GM18858 (cell line): ENCODE data around the gene NUBPL.
"Not testable (repeated sequence)": the region's sequence is repeated elsewhere in the genome, so short reads cannot be mapped to it uniquely, and the experiment has no call there.

Experiments
- ATAC-seq: cut with Tn5 transposase; IDR thresholded peaks from one replicate; pipeline ENCODE4 v1.9.1; 2021; ENCODE audit not compliant: unreplicated experiment

The NUBPL gene

GRCh38 chr14:31660728-31661127 is 99.5 kb downstream of the NUBPL start:
- ATAC-seq = no peak

GRCh38 chr14:31668348-31668747 is 107.1 kb downstream of the NUBPL start:
- no peak for ATAC-seq

- ATAC-seq = no peak
Observed at GRCh38 chr14:31672709-31673108, 111.5 kb downstream of the NUBPL start.

GRCh38 chr14:31677052-31677451 is 115.8 kb downstream of the NUBPL start:
- ATAC-seq = no peak

- no peak for ATAC-seq
Observed at GRCh38 chr14:31677630-31678029, 116.4 kb downstream of the NUBPL start.

GRCh38 chr14:31678421-31679249 is 117.4 kb downstream of the NUBPL start:
- no peak for ATAC-seq

GRCh38 chr14:31682768-31683167 is 121.6 kb downstream of the NUBPL start:
- no peak for ATAC-seq

GRCh38 chr14:31687726-31688125 is 126.5 kb downstream of the NUBPL start:
- ATAC-seq = no peak

GRCh38 chr14:31690056-31690455 is 128.9 kb downstream of the NUBPL start:
- no peak for ATAC-seq

- ATAC-seq = no peak
Observed at GRCh38 chr14:31692376-31692781, 131.2 kb downstream of the NUBPL start.

- ATAC-seq = no peak
Observed at GRCh38 chr14:31696378-31696777, 135.2 kb downstream of the NUBPL start.

GRCh38 chr14:31699809-31700208 is 138.6 kb downstream of the NUBPL start:
- no peak for ATAC-seq

GRCh38 chr14:31700282-31701074 is 139.3 kb downstream of the NUBPL start:
- no peak for ATAC-seq

GRCh38 chr14:31702130-31702529 is 140.9 kb downstream of the NUBPL start:
- ATAC-seq = no peak

- ATAC-seq = no peak
Observed at GRCh38 chr14:31703056-31703455, 141.9 kb downstream of the NUBPL start.

- ATAC-seq = no peak
Observed at GRCh38 chr14:31705731-31706130, 144.5 kb downstream of the NUBPL start.

GRCh38 chr14:31708661-31709060 is 147.5 kb downstream of the NUBPL start:
- ATAC-seq = not testable (repeated sequence)

GRCh38 chr14:31712244-31713127 is 151.3 kb downstream of the NUBPL start:
- ATAC-seq = no peak

- no peak for ATAC-seq
Observed at GRCh38 chr14:31716208-31716607, 155.0 kb downstream of the NUBPL start.

- no peak for ATAC-seq
Observed at GRCh38 chr14:31717294-31718085, 156.3 kb downstream of the NUBPL start.
